Thyroid gland (tissue), 4 donors: ENCODE measurements around the gene GREB1L. TPM values are rescaled to one million over a fixed set of nuclear protein-coding genes. Genes with fewer than 3 reads are reported as not detected.

Source experiments
- small RNA-seq: library from RNA; depleted of rRNA; stranded (forward); fragments of <200 nt; gene quantifications from one replicate; pipeline ENCODE3, GENCODE V24; 2016
- total RNA-seq, 4 donors: library from RNA; depleted of rRNA; stranded (reverse); fragments of >200 nt; gene quantifications; one replicate each; pipeline ENCODE4 v1.2.3, GENCODE V29; 2016

The GREB1L gene
- total RNA-seq, 4 donors from 2014 or later: 25.0 to 43.5 (median 31.8) TPM

Small RNA genes within 50 kb of the gene (small RNA-seq; reads per million reads assigned to genes)
- gene RF00603: not detected

Other genes starting within 250 kb of the GREB1L start
- 10 to 100 TPM; 45.3 to 68.9 (median 57.8) TPM for gene ROCK1, start 130.4 kb upstream of the GREB1L start, total RNA-seq